ENCODE data around the gene COPB1.
A peak's percentile ranks its signal among the peaks of the same experiment; 100 is the strongest.
"Not testable (repeated sequence)": the region's sequence is repeated elsewhere in the genome, so short reads cannot be mapped to it uniquely, and the experiment has no call there.

Gene COPB1

GRCh38 chr11:14499560-14500180 lies at the start of gene COPB1:
Gene COPB1, minus strand, starts transcription at chr11:14499811. Its CDS starts 883 bp downstream, at chr11:14498928.
- DNase-seq (ENCODE audit: low spot score) = peak; percentile 89

DNA sequence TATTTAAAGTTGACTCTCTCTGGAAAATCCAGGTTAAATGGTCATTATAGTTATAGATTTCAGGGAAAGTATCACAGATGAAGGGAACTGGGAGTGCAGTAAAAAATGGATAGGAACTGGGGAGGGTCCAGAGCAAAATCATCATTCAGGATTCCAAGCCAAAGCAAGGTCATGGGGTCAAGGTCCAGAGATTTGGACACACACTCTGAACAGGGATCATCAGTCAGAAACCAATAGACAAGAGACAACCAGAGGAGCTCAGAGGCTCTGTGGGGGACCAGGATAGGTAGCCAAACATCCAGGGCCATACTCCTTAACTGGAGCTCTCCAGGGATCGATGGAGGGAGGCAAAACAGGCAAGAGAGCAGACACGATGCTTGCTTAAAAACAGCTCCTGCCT lies 47.8 kb upstream of the COPB1 start:
- DNase-seq (ENCODE audit: low spot score) = no peak

GRCh38 chr11:14546672-14547071 lies 47.1 kb upstream of the COPB1 start:
- no peak for DNase-seq (ENCODE audit: low spot score)

DNA sequence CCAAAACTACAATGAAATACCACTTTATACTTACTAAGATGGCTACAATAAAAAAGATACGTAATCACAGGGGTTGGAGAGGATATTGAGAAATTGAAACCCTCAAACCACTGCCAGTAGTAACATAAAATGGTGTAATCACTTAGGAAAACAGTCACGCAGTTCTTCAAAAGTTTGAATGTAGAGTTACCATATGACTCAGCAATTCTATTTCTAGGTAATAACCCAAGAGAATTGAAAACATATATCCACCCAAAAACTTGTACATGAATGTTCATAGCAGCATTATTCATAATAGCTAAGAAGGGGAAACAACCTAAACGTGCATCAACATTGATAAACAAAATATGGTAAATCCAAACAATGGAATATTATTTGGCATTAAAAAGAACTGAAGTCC lies 45.0 kb upstream of the COPB1 start:
- DNase-seq (ENCODE audit: low spot score) = no peak

GRCh38 chr11:14543260-14543659 lies 43.6 kb upstream of the COPB1 start:
- no peak for DNase-seq (ENCODE audit: low spot score)

DNA sequence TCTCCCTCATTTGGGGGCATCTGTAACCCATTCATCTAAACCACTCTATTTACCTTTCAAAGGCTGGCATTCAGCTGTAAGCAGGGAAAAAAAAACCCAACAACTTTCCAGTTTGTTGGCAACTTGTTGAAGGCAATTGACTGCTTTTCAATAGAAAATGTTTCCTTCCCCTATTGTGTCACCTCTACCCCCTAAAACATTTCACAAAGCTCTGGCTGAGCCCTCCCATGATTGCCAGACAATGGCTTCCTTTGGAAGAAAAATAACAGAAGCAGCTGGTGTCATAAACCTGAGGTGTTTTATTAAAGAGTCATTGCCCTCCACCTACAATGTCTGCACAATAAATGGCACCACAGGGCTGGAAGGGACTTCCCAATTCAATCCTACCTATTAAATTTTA lies 42.7 kb upstream of the COPB1 start:
- DNase-seq (ENCODE audit: low spot score) = no peak

DNA sequence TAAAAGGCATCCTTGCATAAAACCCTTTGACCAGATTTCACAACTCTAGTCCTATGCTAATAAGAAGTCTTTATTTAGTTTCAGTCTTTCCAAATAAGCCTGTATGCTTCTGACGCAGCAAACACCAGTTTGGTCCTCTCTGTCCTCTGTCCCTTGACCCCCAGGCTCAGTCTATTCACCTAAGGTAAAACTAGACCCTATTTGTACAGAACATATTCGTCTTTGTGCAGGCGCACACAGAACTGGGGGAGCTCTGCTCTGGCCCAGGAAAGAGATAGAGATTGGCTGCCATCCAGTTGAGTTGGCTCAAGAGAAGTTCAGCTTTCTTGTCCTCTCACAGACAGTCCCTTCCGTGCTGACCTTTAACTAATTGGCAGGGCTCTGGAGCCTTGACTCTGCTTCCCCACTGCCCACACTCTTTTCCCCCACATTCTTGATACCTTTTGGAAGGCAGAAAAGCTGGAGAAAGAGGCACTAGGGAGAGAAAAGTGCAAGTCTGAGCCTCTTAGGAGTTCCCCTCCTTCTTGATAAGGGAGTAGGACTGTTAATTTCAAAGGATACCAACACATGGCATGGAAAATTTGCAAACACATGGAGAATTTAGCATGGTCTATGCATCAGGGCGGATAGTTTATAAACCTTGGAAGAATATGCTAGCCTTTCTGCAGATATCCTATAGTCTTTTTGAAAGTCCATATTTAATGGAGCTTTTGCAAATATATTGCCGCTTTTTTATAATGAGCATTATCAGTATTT lies 41.8 kb upstream of the COPB1 start:
- DNase-seq (ENCODE audit: low spot score) = no peak

- DNase-seq (ENCODE audit: low spot score) = no peak
Measured at GRCh38 chr11:14539982-14540421, 40.4 kb upstream of the COPB1 start.

DNA sequence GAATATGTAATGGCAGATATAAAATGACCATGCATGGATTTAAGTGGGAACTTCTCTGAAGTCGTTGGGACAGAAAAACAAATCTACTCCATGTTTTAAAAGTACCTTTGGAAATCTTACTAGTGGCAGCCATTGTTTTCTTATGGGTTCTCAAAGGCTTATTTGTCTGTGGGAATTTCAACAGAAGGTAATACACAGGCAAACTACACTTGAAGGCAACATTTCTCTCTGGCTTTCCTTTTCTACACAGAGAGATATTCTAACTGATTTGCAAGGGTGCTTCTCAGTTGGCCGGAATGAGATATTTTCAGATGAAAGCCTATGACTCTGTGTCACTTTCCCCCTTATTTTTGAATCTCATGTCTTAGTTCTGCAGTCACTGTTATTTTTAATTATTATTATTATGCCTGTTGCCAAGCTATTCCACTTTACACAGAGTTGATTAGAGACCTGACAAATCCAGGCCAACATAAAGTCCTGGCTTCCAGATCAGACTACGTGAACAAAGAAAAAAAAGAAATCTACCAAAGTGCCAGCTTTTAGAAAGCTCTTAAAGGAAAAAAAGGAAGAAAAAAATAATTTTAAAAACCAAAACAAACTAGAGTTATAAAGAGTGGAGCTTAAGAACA lies 39.4 kb upstream of the COPB1 start:
- no peak for DNase-seq (ENCODE audit: low spot score)

DNA sequence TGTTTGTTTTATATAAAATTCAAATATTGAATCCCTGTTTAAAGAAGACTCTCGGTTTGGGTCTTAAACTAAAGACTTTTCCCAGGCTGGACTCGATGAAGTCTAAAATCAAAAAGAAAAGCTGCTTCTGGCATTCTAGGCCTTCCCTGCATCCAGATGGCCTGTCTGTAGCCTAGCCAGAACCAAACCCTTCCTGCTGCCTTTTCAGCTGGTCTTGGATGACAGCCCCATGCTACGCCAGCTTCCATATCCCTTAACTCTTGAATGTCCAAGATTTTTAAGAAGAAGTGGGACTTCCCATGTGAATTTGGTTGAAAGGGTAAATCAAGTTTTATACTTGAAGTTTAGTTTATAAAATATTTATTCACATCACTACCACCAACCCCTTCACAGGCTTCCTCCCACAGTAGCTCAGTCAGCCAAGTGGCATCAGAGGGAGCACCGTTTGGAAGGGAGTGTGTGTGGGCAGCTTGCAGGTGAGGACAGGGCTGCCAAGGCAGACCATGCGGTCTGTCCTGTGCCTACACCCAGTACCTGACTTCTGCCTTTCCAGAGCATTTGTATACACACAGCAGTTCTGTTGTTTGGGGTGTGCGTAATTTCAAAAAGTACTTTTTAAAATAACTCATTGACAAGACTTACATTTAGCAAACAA lies 38.8 kb upstream of the COPB1 start:
- DNase-seq (ENCODE audit: low spot score) = no peak

GRCh38 chr11:14537134-14537599 lies 37.6 kb upstream of the COPB1 start:
- DNase-seq (ENCODE audit: low spot score) = peak; percentile 58

DNA sequence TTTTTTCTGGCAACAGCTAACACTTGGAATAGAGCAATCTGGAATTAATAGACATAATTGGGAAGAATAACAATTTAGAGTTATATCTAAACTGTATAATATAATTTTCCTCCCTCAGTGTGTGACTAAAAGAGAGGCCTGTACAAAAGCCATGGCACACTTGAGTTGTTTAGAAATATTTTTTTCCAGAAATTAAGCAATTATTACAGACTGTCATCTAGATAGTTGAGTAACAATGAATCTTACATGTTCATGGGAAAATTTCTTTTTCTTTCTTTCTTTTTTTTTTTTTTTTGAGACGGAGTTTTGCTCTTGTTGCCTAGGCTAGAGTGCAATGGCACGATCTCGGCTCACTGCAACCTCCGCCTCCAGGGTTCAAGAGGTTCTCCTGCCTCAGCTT lies 35.6 kb upstream of the COPB1 start:
- DNase-seq (ENCODE audit: low spot score) = not testable (repeated sequence)

GRCh38 chr11:14529951-14530350 lies 30.3 kb upstream of the COPB1 start:
- no peak for DNase-seq (ENCODE audit: low spot score)

- no peak for DNase-seq (ENCODE audit: low spot score)
Measured at GRCh38 chr11:14529321-14529720, 29.7 kb upstream of the COPB1 start.

DNA sequence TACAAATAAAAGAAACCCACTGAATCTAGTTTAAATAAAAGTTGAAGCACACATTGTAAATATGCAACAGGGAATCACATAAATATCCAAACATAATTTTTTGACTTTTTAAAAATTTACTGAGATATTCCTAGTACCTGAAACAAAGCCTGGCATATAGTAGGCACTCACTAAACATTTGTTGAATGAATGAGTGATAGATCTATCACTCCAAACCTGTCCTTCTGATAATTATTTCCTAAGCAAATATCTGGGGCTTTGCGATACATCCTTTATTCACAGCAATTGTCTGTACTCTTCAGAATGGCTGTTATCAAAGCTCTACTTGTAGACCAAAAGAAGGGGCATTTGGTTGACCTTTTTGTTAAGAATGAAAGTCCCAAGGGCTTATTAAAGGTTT lies 23.2 kb upstream of the COPB1 start:
- DNase-seq (ENCODE audit: low spot score) = no peak

GRCh38 chr11:14522245-14522644 lies 22.6 kb upstream of the COPB1 start:
- no peak for DNase-seq (ENCODE audit: low spot score)

- DNase-seq (ENCODE audit: low spot score) = no peak
Measured at GRCh38 chr11:14520747-14521151, 21.1 kb upstream of the COPB1 start.

DNA sequence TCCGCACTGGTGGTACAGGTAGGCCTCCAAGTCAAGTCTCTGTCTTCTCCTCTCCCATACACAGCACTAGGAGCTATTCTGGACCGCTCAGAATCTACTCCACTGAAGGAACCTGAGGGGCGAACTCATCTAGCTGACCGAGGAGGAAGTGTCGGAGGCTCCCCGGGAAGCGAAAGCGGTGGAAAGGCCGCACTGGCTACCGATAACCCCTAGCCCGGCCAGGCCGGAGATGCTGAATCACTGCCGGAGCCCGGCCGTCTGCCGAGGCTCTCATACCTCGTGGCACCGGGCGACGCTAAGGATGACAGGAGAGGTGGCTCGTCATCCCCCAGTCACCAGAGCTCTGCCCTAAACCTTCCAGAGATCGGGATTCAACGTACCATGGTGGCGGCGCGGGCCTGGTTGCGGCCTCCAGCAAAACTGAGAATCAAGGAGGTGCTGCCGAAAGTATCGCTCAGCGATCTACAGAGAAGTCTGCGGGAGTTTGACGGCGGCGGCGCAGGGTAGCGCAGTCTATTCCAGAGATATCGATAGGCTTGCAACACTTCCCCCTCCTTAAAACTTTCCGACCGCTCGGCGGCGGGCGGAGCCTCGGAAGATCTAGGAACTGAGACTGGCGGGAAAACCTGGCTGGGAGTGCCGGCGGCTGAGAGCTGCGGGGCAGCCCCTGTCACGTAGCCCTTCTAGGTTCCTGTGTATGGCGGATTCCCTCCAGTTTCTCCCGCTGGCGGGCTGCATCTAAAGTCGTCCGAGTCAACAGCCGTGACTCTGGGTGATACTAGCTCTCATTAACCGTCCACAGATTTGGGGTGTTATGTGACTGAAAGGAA lies 20.5 kb upstream of the COPB1 start, which contains the start of gene PSMA1:
TSS of gene PSMA1 (minus strand) at position 470 of the 830 bp plus-strand sequence. CDS start at position 383, 87 bp downstream.
- peak; percentile 88 for DNase-seq (ENCODE audit: low spot score)

DNA sequence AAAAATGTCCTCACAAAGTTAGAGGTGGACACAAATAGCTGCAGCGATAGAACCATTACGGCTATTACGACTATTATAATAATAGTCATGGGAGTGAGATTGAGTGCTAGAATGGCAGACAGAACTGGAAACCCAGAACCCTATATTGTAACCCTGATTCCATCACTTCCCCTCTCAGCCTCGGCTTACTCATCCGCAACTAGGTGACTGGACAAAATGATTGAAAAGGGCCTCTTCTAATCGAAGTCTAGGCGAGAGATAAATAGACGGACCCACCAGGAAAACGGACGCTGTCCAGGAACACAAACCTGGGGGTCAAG lies 19.9 kb upstream of the COPB1 start:
- DNase-seq (ENCODE audit: low spot score) = no peak

DNA sequence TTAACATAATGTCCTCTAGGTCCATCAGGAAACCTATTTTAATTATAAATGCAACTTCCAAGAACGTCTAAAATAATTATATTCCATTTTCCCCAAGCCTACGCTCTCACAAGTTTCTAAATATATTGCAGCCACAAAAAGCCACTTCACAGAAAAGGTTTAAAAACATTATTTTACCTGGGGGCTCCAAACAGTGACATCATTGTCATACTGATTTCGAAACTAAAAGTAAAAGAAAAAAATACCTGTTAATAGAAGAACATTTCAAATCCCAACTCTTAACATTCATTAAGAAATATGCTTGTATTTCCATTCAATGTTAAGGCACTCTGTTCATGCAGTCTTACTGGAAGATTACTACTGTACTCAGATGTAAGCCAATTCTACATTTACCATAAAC lies 19.2 kb upstream of the COPB1 start:
- DNase-seq (ENCODE audit: low spot score) = no peak

DNA sequence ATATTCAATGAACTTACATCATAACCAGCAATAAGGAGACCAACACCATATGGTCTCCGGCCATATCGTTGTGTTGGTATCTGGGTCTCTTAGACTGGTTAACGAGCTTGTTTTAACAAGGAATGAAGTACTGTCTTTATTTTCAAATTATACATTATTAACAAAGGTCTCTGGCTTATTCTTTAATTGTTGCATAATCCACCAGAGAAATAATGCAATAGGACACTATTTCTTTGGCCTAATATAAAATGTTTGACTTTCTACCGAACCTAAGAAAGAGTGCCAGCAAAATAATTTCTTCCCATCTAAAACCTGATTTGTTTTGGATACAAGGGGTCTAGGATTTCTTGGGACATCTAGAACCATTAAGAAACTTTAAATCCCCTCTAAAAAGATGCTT lies 14.2 kb upstream of the COPB1 start:
- DNase-seq (ENCODE audit: low spot score) = no peak

- no peak for DNase-seq (ENCODE audit: low spot score)
Measured at GRCh38 chr11:14506532-14506931, 6.9 kb upstream of the COPB1 start.

Data from kidney capillary endothelial cell (primary cell).